OCI-LY1 (cell line): ENCODE measurements around the gene SIGLEC15.

Experiments
- H2AFZ ChIP-seq: fragments of 200-600 bp; sonication (generic), shearing (Covaris generic); 2 replicates; pipeline ENCODE4 v1.6.0; 2014; ENCODE audit warnings: antibody characterized with exemption, mild to moderate bottlenecking, low read length
- H3F3A ChIP-seq: fragments of 200-600 bp; sonication (generic), shearing (Covaris generic); 2 replicates; pipeline ENCODE4 v1.6.0; 2014; ENCODE audit warnings: mild to moderate bottlenecking, antibody characterized with exemption, low read length, moderate library complexity; ENCODE audit not compliant: insufficient read depth
- H3K27ac ChIP-seq: fragments of 200-600 bp; sonication (generic); 2 replicates; pipeline ENCODE4 v1.5.1; 2014; ENCODE audit warnings: low read length, mixed run types, mild to moderate bottlenecking, low read depth; ENCODE audit not compliant: poor library complexity, severe bottlenecking
- H3K27me3 ChIP-seq: fragments of 200-600 bp; sonication (generic); 2 replicates; pipeline ENCODE4 v1.6.0; 2014; ENCODE audit warnings: antibody characterized with exemption, mild to moderate bottlenecking, low read length, moderate library complexity; ENCODE audit not compliant: insufficient read depth
- H3K36me3 ChIP-seq: fragments of 200-600 bp; sonication (generic); 2 replicates; pipeline ENCODE4 v1.6.1; 2014; ENCODE audit warnings: mild to moderate bottlenecking, antibody characterized with exemption, low read length, moderate library complexity, mixed read lengths; ENCODE audit not compliant: insufficient read depth
- H3K4me1 ChIP-seq: fragments of 200-600 bp; sonication (generic); 2 replicates; pipeline ENCODE4 v1.5.1; 2014; ENCODE audit warnings: mild to moderate bottlenecking, low read length, moderate library complexity; ENCODE audit not compliant: insufficient read depth, severe bottlenecking
- H3K4me2 ChIP-seq: fragments of 200-600 bp; sonication (generic), shearing (Covaris generic); 2 replicates; pipeline ENCODE4 v1.6.1; 2014; ENCODE audit warnings: low read length
- H3K4me3 ChIP-seq: fragments of 200-600 bp; sonication (generic); 2 replicates; pipeline ENCODE4 v1.5.1; 2014; ENCODE audit warnings: low read length, low read depth, mild to moderate bottlenecking, mixed read lengths; ENCODE audit not compliant: poor library complexity, severe bottlenecking
- H3K79me2 ChIP-seq: fragments of 200-600 bp; shearing (Covaris generic); 2 replicates; pipeline ENCODE4 v1.6.1; 2016; ENCODE audit warnings: mixed run types, low read length, mixed read lengths; ENCODE audit not compliant: insufficient read depth
- H3K9ac ChIP-seq: fragments of 200-600 bp; sonication (generic), shearing (Covaris generic); 2 replicates; pipeline ENCODE4 v1.6.1; 2014; ENCODE audit warnings: mild to moderate bottlenecking, low read length, mixed read lengths
- H3K9me2 ChIP-seq: fragments of 200-600 bp; sonication (generic), shearing (Covaris generic); 2 replicates; pipeline ENCODE4 v1.6.1; 2014; ENCODE audit warnings: low read depth, mild to moderate bottlenecking, low read length, mixed read lengths
- H3K9me3 ChIP-seq: fragments of 200-600 bp; shearing (Covaris generic); 2 replicates; pipeline ENCODE4 v1.6.1; 2014; ENCODE audit warnings: low read length, mixed read lengths
- H4K20me1 ChIP-seq: fragments of 200-600 bp; sonication (generic), shearing (Covaris generic); 2 replicates; pipeline ENCODE4 v1.6.0; 2016; ENCODE audit warnings: mild to moderate bottlenecking, low read length; ENCODE audit not compliant: insufficient read depth
- EZH2 ChIP-seq: fragments of 200-600 bp; sonication (generic), shearing (Covaris generic); IDR thresholded peaks from 2 replicates; pipeline ENCODE4 v1.8.0; 2017; ENCODE audit warnings: borderline replicate concordance, mixed run types, mild to moderate bottlenecking, antibody characterized with exemption, low read length, moderate library complexity, mixed read lengths
- TF ChIP-seq, protein P1 (sequence below): fragments of 200-600 bp; sonication (generic), shearing (Covaris generic); IDR thresholded peaks from 2 replicates; pipeline ENCODE4 v1.5.1; 2017; ENCODE audit warnings: mild to moderate bottlenecking, antibody characterized with exemption, low read length, moderate library complexity, mixed read lengths

SIGLEC15 gene

DNA sequence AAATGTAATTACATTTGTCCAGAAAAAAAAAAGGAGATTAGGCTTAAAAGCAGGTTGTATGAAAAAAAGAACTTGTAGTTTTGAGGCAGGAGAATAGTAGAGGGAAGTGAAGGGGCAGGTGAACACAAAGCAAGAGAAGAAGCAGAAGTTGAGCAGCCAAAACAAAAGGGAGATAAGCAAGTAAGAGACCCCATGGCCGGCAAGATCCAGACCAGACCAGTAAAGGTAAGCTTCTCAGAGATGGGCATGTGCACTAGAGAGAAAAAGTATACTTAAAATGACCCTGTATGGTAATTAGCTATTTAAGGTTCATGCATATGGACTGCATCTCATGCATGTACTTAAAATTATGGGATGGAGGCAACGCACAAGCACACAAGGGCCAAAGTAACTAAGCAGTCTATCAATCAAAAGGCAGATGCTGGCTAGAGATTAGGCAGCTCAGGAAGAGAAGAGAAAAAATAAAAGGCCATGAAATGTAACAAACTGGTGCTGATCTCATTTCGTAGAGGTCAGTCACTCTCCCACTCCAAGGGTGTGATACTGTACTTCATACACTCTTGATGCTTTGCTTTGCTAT lies 9.7 kb downstream of the SIGLEC15 start:
- H3K9ac ChIP-seq: no peak overlapping the region
- H3K4me2 ChIP-seq: no peak overlapping the region
- no peak overlapping the region for H2AFZ ChIP-seq
- no peak overlapping the region for H3K27ac ChIP-seq
- no peaks in the 10 kb centered on the region for H3K79me2 ChIP-seq
- peaks cover 18% of the 10 kb centered on the region; the same call in 1 of the 2 replicates for H3K27me3 ChIP-seq
- no peak overlapping the region for H3K4me3 ChIP-seq
- H4K20me1 ChIP-seq: no peaks in the 10 kb centered on the region
- no peaks in the 10 kb centered on the region for H3K9me3 ChIP-seq
- H3F3A ChIP-seq: no peaks in the 10 kb centered on the region
- H3K9me2 ChIP-seq: no peaks in the 10 kb centered on the region
- peaks cover 5% of the 10 kb centered on the region for H3K4me1 ChIP-seq
- TF ChIP-seq EZH2: no peak
- TF ChIP-seq, protein P1, sequence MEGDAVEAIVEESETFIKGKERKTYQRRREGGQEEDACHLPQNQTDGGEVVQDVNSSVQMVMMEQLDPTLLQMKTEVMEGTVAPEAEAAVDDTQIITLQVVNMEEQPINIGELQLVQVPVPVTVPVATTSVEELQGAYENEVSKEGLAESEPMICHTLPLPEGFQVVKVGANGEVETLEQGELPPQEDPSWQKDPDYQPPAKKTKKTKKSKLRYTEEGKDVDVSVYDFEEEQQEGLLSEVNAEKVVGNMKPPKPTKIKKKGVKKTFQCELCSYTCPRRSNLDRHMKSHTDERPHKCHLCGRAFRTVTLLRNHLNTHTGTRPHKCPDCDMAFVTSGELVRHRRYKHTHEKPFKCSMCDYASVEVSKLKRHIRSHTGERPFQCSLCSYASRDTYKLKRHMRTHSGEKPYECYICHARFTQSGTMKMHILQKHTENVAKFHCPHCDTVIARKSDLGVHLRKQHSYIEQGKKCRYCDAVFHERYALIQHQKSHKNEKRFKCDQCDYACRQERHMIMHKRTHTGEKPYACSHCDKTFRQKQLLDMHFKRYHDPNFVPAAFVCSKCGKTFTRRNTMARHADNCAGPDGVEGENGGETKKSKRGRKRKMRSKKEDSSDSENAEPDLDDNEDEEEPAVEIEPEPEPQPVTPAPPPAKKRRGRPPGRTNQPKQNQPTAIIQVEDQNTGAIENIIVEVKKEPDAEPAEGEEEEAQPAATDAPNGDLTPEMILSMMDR: no peak
- no peaks in the 10 kb centered on the region for H3K36me3 ChIP-seq

DNA sequence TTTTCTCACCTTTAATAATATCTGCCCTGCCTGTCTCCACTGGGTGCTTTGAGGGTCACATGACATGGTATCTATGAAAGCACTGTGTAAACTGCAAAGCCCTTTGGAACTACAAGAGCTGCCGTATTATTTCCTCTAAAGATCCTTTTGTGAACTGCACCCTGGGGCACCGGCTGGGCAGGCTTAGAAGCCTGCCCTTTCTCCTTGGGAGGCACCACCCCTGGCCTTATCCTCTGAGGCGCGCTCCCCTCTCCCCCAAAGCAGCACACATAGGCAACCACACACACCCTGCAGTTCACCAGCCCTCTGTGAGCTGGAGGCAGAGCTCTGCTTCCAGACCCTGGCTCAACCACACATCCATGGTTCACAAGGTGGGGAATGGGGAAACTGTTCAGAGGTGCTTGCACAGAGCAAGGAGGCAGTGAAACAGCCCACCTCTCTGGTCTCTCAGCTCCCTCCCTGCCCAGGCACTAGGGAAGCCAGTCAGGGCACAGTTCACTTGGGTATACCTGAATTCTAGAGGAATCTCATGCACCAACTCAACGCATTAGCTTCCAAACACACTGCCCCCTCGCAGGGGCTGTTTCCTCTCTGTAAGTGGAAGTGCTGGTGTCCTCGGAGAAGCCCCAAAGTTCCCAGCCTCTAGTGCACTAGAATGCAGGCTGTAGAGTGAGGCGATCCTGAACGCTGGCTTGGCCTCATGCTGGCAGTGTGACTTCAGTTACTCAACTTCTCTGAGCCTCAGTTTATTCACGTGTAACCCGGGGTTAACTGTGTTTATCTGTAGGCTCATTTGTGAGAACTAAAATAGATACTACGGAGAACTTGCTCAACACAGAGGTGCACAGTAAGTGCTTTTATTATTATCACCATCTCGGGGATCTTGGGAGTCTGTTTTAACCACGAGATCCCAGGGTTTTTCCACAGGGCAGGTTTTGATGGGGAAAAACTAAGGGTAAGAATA lies 11.0 kb downstream of the SIGLEC15 start:
- Histone ChIP-seq H3K9ac (no peak overlapping the region), H3K4me3 (no peak overlapping the region), H3K4me2 (no peak overlapping the region)

DNA sequence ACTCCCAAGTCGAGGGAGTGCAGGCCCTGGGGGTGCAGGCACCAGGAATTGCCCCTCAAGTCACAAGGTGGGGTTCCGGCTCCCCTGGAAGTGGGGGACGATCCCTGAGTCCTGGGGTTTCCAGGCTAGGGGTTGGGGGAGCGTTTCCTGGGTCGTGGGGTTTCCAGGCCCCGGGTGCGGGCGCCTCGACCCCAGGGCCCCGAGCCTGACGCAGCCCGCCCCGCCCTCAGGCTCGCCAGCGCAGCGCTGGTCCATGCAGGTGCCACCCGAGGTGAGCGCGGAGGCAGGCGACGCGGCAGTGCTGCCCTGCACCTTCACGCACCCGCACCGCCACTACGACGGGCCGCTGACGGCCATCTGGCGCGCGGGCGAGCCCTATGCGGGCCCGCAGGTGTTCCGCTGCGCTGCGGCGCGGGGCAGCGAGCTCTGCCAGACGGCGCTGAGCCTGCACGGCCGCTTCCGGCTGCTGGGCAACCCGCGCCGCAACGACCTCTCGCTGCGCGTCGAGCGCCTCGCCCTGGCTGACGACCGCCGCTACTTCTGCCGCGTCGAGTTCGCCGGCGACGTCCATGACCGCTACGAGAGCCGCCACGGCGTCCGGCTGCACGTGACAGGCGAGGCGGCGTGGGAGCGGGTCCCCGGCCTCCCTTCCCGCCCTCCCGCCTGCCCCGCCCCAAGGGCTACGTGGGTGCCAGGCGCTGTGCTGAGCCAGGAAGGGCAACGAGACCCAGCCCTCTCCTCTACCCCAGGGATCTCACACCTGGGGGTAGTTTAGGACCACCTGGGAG lies 12.0 kb downstream of the SIGLEC15 start:
- no peaks in the 10 kb centered on the region for H3K9me2 ChIP-seq
- H3K9ac ChIP-seq: no peak overlapping the region
- no peak overlapping the region for H2AFZ ChIP-seq
- H3K4me2 ChIP-seq: peak overlapping the region; percentile 52; the same call in 1 of the 2 replicates
- no peak overlapping the region for H3K27ac ChIP-seq
- H3K4me3 ChIP-seq: peak overlapping the region; percentile 38
- no peaks in the 10 kb centered on the region for H4K20me1 ChIP-seq
- TF ChIP-seq, protein P1: no peak; the same call in 1 of the 2 replicates
- TF ChIP-seq EZH2: no peak
- peaks cover 5% of the 10 kb centered on the region for H3K4me1 ChIP-seq
- no peaks in the 10 kb centered on the region for H3F3A ChIP-seq
- no peaks in the 10 kb centered on the region for H3K36me3 ChIP-seq
- H3K27me3 ChIP-seq: peaks cover 14% of the 10 kb centered on the region; the same call in 1 of the 2 replicates
- H3K9me3 ChIP-seq: no peaks in the 10 kb centered on the region
- no peaks in the 10 kb centered on the region for H3K79me2 ChIP-seq

More for the DNA sequence above, 11.0 kb downstream of the SIGLEC15 start:
- TF ChIP-seq, protein P1: no peak
- TF ChIP-seq EZH2: no peak
- no peaks in the 10 kb centered on the region for H3K36me3 ChIP-seq
- H3K27ac ChIP-seq: no peak overlapping the region
- peaks cover 5% of the 10 kb centered on the region for H3K4me1 ChIP-seq
- no peak overlapping the region for H2AFZ ChIP-seq
- no peaks in the 10 kb centered on the region for H3K79me2 ChIP-seq
- no peaks in the 10 kb centered on the region for H3K9me2 ChIP-seq
- H4K20me1 ChIP-seq: no peaks in the 10 kb centered on the region
- no peaks in the 10 kb centered on the region for H3K9me3 ChIP-seq
- peaks cover 14% of the 10 kb centered on the region; the same call in 1 of the 2 replicates for H3K27me3 ChIP-seq
- H3F3A ChIP-seq: no peaks in the 10 kb centered on the region
